GM18511 (cell line): Measurements from ENCODE around the gene USP34.
A peak's percentile ranks its signal among the peaks of the same experiment; 100 is the strongest.
"Not testable (repeated sequence)": the region's sequence is repeated elsewhere in the genome, so short reads cannot be mapped to it uniquely, and the experiment has no call there.

Experiments used
- ATAC-seq: cut with Tn5 transposase; IDR thresholded peaks from one replicate; pipeline ENCODE4 v1.9.1; 2021; ENCODE audit warnings: mild to moderate bottlenecking, moderate library complexity; ENCODE audit not compliant: unreplicated experiment

USP34 gene

DNA sequence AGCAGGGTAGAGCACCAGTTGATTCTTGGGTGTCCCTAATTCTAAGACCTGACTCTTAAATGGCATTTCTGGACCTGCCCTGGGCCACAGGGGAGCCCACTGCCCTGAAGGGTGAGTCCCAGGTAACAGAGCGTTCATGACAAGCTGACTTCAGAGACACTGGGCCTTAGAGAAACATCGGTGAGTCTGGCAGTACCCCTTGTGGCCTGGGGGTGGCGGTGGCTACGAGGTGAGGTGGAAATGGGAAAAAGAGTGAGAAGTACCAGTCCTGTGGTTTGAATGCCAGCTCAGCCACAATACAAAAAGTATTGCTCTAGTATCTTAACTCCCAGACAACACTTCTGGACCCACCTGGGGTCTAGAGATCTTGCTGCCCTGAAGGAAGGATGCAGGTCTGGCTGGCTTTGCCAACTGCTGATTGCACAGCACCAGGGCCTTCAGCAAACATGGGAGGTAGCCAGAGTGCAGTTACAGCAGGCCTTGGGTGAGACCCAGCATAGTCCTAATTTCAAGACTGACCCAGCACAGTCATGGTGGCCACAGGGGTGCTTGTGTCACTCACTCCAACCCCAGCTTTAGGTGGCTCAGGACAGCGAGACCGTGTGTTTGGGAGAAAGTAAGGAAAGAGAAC lies 44.5 kb downstream of the USP34 start:
- peak; percentile 79 for ATAC-seq

DNA sequence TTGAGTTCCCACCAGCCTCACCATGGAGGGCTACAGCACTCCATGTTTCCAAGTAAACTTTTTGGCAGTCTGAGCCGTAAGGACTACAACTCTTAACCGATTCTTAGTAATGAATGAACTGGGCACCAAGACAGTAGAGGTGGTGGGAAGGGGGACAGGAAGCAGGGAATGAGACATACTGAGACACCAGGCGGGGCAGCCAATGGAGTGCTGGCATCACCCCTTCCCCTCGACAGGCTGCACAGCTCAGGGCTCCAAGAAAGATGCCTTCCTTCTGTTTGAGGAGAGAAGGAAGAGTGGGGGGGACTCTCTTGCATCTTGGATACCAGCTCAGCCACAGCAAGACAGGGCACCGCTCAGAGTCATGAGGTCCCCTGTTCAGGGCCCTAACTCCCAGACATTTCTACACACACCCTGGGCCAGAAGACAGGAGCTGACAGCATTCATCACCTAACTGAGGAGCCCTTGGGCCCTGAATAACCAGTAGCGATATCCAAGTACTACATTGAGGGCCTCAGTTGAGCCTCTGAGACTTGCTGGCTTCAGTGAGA lies 45.2 kb downstream of the USP34 start:
- peak; percentile 25 for ATAC-seq

DNA sequence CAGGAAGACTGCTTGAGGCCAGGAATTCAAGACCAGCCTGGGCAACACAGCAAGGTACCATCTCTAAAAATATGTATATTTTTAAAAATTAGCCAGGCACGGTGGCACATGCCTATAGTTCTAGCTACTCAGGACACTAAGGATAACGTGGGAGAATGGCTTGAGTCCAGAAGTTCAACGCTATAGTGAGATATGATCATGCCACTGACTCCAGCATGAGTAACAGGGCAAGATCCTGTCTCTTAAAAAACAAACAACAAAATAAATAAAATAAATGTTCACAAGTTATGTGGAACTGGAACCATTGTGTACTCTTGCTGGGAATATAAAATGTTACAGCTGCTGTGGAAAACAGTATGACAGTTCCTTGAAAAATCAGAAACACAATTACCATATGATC lies 47.2 kb downstream of the USP34 start:
- ATAC-seq = no peak

DNA sequence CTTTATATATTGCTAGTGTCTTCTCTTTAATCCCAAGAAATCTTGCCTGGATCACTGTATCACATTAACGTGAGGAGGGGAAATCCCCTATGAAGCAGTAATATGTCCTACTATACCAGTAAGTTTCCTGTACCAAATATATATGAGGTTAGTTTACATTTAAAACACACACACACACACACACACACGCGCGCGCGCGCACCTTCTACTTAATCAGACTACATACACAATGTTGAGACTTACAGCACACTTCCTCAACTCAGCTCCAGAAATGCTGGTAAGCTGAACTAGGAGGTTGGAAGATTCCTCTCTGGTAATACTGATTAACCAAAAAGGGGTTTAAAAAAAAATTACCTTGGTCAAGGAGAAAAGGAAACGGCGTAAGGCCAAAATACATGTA lies 49.3 kb downstream of the USP34 start:
- no peak for ATAC-seq

DNA sequence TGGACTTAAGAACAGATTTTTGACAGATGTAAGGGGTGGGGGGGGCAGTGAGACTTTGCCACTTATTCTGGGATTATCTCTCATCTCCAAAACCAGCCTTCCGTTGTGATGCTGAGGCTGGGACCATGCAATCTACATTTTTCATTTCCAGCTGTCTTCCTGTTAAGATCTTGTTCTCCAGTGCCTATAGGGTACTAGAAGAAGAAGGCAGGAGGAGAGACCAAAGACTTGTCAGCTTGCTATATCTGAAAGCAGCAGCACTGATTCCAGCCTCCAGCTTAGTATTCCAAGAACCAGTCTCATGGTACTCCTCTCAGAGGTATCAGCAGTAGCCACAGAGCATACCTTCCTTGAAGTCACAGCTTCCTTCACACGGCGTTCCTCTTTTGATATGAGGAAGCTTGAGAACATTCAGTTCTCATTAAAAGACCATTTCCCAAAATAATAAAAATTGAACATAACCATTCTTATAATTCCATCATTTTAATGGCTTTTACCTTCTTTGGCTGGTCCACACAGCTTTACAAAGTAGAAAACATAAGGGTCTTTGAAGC lies 49.8 kb downstream of the USP34 start:
- ATAC-seq = no peak

DNA sequence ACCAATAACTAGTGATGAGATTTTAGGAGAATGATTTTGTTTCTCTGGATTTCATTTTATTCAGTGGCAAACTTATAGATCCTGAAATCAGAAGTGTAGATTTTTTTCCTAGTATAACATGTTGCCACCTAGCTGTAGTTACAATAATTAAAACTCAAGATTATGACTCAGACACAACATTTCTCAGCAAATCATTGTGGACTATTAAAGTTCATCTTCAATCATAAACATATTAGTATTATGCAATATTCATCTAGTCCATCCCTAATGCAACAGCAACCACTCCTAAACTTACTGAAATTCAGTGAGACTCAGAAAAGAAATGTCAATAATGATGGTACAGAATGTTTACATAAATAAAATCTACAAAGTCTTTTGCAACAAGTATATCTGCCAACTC lies 51.3 kb downstream of the USP34 start:
- ATAC-seq = no peak

DNA sequence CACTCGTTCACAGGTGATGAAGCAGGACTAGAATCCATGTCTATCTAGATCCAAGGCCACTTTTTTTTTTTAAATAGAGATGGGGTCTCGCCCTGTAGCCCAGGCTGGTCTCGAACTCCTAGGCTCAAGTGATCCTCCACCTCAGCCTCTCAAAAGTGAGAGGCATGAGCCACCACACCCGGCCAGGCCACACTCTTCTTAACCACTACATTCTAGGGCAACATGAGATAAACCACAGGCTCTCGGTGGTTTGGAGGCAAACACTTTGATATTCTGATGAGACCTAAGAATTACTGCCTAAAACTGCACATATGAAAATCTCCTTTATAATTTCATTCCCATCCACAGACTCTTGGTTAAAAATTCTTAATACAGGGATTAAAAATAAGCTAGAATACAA lies 51.8 kb downstream of the USP34 start:
- ATAC-seq = no peak

DNA sequence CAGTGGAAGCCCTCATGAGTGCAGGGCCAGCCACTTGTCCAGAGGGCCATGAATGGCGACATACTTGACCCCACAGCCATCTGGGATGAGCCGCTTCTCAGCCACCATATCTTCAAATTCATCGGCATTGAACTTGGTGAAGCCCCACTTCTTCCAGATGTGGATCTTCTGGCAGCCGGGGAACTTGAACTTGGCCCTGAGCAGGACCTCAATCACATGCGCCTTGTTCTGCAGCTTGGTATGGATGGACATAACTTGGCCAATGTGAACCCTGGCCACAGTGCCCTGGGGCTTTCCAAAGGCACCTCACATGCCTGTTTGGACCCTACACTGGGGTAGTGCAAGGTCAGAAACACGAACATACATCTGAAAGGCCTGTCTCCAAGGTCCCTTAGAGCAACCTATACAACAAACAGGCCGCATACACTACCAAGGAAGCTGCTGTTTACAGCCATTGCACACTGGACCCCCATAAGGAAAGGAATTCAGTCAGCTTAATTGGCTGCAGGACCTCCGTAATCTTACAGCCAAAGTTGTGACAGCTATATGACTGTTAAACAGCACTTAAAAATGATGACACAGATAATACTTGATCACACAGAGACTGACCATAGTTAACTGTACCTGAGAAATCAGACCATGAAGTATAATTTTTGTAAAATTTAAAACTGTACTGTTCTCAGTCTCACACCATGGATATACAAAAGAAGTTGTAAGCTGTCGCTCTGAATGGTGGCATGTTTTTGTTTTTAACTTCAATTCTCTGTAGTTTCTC lies 53.8 kb downstream of the USP34 start:
- ATAC-seq = no peak

DNA sequence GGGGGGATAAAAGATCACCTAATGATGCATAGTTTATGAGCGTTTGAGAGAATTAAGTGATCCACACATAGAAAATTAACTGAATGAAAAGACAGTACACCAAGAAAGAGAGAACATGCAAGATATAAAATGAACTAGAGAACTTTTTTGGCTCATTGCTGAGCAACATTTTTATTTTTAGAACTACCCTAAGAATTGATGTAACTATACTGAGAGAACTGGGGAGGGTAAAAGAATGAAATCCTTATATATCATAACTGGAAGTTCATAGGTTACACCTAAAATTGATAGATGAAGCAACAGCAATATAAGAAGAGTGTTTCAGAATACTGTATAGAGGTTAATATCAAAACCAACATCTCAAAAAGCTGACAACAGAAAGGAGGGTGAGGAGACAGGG lies 55.6 kb downstream of the USP34 start:
- no peak for ATAC-seq

DNA sequence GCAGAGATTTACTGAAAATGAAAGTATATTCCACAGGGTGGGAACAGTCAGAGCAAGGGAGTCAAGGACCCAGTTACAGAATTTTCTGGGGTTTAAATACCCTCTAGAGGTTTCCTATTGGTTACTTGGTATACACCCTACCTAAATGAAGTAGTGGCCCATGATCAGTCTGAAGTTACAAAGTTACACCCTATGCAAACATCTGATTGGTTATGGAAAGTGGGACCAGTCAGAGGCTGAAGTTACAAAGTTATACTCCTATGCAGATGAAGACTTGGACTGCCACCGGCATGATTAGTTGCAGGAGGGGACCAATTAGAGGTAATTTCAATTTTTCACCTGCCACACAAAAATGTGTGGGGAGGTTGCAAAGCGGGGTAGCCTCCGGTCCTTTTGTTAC lies 56.2 kb downstream of the USP34 start:
- ATAC-seq = no peak

DNA sequence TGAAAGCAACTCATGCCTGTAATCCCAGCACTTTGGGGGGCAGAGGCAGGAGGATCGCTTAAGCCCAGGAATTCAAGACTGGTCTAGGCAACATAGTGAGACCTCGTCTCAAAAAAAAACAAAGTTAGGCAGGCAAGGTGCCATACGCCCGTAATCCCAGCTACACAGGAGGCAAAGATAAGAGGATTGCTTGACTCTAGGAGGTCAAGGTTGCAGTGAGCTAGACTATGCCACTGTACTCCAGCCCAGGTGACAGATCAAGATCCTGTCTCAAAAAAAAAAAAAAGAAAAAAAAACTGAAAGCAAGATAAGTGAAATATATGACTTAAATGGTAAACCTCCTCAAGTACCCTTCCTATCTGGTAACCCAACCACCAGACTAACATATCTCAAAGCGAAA lies 59.8 kb downstream of the USP34 start:
- ATAC-seq = no peak

DNA sequence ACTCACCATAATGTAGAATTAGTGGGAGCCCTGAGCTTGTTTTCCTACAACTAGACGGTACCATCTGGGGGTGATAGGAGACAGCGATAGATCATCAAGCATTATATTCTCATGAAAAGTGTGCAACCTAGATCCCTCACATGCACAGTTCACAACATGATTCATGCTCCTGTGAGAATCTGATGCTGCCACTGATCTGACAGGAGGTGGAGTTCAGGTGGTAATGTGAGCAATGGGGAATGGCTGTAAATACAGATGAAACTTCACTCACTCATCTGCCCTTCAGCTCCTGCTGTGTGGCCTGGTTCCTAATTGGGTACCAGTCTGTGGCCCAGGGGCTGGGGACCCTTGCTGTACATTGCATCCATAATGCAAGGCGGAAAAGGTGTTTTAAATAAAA lies 60.7 kb downstream of the USP34 start:
- no peak for ATAC-seq

DNA sequence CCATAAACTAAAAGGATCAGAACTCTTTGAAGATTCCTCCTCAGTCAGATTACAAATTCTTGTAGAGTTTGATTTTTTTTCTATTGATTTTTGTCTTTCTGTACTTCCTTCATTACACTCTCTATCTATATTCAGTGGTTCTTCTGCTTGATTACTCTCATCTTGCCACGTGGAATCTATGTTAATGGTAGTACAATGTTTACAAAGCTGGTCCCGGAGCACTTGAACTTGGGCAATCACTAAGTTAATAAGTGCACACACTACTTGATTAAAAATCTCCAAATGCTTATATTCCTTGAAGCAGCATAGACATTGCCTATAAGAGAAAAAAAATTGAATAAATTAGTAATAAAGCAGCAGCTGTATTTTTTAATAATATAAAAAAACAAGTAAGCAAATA lies 65.1 kb downstream of the USP34 start:
- no peak for ATAC-seq

DNA sequence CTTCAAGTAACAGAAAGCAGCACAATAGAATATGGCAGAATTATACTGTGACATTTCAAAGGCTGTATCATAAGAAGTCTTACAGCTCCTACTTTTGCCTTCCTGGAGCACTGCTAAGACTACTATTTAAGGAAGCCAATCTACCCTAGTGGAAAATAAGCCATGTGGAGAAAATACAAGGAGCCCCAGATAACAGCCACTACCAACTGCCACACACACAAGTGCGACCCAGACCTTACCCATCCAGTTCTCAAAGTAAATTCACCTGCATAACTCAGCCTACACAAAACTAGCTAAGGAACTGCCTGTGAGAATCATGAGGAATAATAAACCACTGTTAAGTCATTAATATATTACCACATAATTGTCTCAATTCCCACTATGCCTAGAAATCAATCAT lies 66.4 kb downstream of the USP34 start:
- ATAC-seq = no peak

DNA sequence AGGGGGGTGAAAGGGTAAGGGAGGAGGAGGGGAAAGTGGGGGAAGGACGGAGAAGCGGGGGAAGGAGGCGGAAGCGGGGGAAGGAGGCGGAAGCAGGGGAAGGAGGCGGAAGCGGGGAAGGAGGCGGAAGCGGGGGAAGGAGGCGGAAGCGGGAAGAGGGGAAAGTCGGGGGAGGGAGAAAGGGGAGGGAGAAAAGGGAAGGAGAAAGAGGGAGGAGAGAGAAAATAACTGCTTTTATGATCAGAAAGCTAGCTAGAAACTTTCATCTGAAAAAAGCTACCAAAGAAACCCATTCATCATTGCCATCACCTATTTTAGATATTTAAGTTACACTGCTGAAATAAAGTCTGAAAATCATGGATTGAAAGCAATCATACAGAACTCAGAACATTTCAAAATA lies 72.5 kb downstream of the USP34 start:
- no peak for ATAC-seq

DNA sequence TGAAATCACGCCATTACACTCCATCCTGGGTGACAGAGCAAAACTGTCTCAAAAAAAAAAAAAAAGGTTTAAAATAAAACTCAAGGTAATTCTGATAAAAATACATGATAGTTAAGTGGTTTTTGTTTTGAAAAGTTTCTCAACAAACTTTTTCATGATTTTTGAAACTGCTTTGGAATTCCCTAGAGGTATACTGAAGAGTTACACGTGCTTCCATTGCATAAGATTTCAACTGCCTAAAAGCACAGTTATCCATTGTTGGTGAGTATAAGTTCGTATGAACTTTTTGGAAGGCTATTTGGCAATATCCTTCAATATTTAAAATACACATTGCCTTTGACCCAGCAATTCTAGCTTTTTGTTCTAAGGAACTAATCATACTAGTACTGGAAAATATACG lies 74.9 kb downstream of the USP34 start:
- no peak for ATAC-seq

DNA sequence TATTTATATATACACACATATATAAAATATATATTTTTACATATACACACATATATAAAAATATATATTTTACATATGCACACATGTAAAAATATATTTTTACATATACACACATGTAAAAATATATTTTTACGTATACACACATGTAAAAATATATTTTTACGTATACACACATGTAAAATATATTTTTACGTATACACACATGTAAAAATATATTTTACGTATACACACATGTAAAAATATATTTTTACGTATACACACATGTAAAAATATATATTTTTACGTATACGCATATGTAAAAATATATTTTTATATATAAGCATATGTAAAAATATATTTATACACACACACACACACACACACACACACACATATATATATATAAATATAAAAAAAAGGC lies 83.3 kb downstream of the USP34 start:
- not testable (repeated sequence) for ATAC-seq

DNA sequence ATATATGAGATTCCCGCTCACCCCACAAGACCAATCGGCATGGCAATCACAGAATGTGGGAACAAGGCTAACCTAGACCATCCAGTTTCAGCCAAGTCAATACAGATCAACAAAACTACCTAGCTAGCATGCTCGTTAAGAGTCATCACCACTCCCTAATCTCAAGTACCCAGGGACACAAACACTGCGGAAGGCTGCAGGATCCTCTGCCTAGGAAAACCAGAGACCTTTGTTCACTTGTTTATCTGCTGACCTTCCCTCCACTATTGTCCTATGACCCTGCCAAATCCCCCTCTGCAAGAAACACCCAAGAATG lies 90.0 kb downstream of the USP34 start:
- not testable (repeated sequence) for ATAC-seq

DNA sequence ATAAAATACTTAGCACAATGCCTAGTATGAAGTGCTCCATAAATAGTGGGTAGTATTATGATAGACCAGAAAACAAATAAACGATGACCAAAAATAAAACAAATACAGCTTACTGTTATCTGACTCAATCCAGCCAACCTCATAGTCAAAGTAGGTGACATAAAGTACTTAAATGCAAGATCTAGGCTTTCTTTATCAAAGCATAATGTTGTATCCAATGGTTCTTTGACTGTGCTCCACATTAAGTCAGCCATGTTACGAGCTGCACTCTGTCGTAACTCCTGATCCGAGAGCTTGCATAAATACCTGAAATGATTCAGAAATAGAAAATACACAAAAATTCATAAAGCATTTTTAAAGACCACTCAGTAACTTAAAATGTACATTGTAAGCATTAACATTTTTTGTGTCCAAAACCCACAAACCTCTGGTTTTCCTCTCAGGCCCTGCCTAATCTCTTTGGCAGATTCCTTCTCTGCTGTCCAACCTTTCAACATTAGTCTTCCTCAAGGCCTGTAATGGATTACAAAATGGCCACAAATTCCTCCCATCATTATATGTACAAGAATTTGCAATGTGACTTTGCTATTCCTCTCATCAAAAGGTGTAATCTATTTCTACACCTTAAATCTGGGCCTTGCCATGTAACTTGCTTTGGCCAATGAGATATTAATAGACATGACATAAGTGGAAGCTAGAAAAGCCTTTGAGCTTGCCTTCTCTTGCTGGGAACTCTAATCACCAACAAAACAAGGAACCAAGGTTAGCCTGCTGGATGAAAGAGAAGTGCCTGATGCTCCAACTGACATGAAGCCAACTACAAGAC lies 90.6 kb downstream of the USP34 start:
- no peak for ATAC-seq

DNA sequence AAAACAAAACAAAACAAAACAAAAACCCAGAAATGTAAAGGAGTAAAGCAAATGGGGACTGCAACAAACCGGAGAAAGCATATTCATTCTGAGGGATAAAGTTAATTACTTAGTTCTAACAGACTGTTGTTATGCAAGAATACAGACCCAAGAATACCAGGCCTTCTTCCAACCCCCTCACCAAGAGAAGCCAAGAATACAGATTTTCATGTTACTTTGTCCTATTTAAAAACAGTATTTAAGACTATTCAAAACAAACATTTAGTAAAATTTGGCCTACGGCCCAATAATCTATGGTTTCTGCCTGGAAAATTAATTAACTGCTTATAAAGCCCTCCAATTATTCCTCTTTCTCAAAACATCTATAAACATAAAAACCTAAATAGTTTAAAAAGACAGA lies 91.4 kb downstream of the USP34 start:
- no peak for ATAC-seq

DNA sequence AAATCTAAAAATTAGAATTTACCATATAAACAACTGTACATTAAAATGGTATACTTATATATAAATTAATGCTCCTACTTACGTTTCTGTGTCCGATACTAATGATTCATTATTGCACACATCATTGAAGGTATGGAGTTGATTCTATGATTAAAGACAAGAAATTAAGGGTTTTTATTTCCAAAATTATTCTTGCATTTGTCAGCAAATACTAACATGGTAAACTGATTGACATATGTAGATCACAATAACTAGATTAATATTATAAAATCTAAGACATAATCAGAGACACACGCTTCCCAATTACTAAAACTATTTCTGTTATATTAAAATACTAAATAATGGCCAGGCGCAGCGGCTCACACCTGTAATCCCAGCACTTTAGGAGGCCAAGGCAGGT lies 92.6 kb downstream of the USP34 start:
- ATAC-seq = no peak

DNA sequence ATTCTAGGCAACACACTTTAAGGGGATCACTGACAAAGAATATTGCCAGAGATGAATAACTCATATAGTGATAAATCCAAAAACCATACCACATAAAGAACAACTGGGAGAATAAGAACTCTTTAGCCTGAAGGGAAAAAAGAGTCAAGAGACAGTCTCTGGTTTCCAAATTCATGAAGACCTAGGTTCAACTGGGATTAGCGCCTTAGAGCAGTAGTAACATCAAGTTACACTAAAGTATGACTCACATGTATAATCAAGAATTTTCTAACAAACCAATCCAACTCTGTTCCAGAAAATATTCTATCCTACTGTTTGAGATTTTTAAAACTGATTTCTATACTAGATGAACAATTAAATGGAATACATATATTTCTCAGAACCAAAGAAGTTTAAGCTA lies 93.8 kb downstream of the USP34 start:
- no peak for ATAC-seq
